Nephron (organoid): Measurements from ENCODE around the gene GJB2.

Source experiments
- H3K27ac Mint-ChIP-seq, 3 experiments: 2 replicates each; pipeline ENCODE4 v1.8.0; 2020; ENCODE audit warnings: mixed read lengths in 3 of 3, mild to moderate bottlenecking in 2 of 3, moderate library complexity in 1 of 3
- H3K27me3 Mint-ChIP-seq: 2 replicates; pipeline ENCODE4 v1.8.0; 2021; ENCODE audit warnings: low read depth, mild to moderate bottlenecking, moderate library complexity, mixed read lengths
- H3K36me3 Mint-ChIP-seq: 2 replicates; pipeline ENCODE4 v1.8.0; 2020; ENCODE audit warnings: low read depth, mixed read lengths
- H3K4me1 Mint-ChIP-seq: 2 replicates; pipeline ENCODE4 v1.8.0; 2020; ENCODE audit warnings: mixed read lengths
- H3K4me3 Mint-ChIP-seq, 3 experiments: 2 replicates each; pipeline ENCODE4 v1.8.0; 2020; ENCODE audit warnings: mild to moderate bottlenecking in 3 of 3, mixed read lengths in 3 of 3, moderate library complexity in 2 of 3
- H3K9me3 Mint-ChIP-seq: 2 replicates; pipeline ENCODE4 v1.8.0; 2020; ENCODE audit warnings: mixed read lengths
- TF ChIP-seq, protein P1 (sequence below), 3 experiments: fragments of 200-600 bp; sonication (generic); IDR thresholded peaks; one replicate each; pipeline ENCODE4 v1.5.0; 2021; ENCODE audit warnings: antibody characterized with exemption in 3 of 3; ENCODE audit not compliant: unreplicated experiment in 3 of 3

The GJB2 gene

DNA sequence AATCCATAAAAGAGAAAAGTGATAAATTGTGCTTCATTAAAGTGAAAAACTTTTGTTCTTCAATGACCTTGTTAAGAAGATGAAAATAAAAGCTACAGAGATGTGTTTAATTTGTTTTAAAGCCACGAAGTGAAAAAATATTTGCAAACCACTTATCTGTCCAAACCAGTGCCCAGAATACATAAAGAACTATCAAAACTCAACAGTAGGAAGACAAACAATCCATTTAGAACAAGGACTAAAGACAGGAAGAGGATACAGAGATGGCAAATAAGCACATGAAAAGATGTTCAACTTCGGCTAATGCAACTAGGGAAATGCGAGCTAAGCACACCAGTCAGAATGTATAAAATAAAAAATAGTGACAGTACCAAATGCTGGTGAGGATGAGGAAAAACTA is 24.4 kb upstream of the GJB2 start:
- H3K36me3 Mint-ChIP-seq = no peaks in the 10 kb centered on the region
- TF ChIP-seq, protein P1, sequence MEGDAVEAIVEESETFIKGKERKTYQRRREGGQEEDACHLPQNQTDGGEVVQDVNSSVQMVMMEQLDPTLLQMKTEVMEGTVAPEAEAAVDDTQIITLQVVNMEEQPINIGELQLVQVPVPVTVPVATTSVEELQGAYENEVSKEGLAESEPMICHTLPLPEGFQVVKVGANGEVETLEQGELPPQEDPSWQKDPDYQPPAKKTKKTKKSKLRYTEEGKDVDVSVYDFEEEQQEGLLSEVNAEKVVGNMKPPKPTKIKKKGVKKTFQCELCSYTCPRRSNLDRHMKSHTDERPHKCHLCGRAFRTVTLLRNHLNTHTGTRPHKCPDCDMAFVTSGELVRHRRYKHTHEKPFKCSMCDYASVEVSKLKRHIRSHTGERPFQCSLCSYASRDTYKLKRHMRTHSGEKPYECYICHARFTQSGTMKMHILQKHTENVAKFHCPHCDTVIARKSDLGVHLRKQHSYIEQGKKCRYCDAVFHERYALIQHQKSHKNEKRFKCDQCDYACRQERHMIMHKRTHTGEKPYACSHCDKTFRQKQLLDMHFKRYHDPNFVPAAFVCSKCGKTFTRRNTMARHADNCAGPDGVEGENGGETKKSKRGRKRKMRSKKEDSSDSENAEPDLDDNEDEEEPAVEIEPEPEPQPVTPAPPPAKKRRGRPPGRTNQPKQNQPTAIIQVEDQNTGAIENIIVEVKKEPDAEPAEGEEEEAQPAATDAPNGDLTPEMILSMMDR (IDR thresholded peaks at IDR 0.05; ENCODE audit: unreplicated experiment in 3 of 3) = no peak
- H3K27me3 Mint-ChIP-seq = peaks cover 14% of the 10 kb centered on the region
- no peak overlapping the region for H3K4me3 Mint-ChIP-seq
- peaks cover 30% of the 10 kb centered on the region for H3K9me3 Mint-ChIP-seq
- no peak overlapping the region for H3K27ac Mint-ChIP-seq
- H3K4me1 Mint-ChIP-seq = no peaks in the 10 kb centered on the region

DNA sequence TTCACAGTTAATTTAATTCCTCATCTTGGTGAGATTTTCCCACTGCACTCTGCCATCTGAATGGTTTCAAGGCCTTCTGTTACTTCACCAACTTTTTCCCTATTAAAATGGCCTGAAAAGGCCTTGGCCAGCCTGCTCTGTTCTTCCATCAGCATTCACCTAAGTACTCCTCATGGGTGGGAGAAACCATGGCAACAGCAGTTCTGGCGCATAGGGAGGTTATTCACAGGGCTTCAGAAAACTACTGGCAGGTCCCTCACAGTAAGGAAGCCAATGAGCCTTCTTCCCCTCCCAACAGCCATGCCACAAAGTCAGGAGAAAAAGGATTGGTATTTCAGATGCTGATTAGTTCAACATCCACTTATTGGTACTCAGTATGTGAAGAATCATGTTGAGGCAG is 17.2 kb upstream of the GJB2 start:
- H3K4me3 Mint-ChIP-seq = no peak overlapping the region
- TF ChIP-seq, protein P1 (IDR thresholded peaks at IDR 0.05; ENCODE audit: unreplicated experiment in 3 of 3) = no peak
- no peaks in the 10 kb centered on the region for H3K4me1 Mint-ChIP-seq
- no peaks in the 10 kb centered on the region for H3K36me3 Mint-ChIP-seq
- peaks cover 18% of the 10 kb centered on the region for H3K9me3 Mint-ChIP-seq
- H3K27me3 Mint-ChIP-seq = peaks cover 7% of the 10 kb centered on the region
- H3K27ac Mint-ChIP-seq = no peak overlapping the region

DNA sequence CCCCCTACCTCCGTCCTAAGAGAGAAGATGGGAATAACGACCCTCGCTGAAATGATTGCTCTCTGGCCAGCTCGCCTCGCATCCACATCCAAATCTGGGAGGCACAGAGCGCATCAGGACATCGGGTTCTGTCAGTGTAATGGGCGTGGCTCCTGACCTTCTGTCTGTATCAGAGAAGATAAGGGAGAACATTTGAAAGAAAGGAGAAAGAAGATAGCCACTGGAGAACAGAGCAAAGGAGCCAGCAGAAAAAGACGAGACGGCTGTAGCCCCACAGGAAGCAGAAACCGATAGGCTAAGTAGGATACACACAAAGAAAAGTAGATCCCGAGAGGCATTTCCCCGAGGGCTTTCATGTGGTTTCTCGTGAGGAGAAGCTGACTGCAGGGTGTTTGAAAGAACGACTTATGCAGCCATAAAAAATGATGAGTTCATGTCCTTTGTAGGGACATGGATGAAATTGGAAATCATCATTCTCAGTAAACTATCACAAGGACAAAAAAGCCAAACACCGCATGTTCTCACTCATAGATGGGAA is 14.0 kb upstream of the GJB2 start:
- Mint-ChIP-seq H3K36me3 (no peaks in the 10 kb centered on the region), H3K4me1 (no peaks in the 10 kb centered on the region), H3K4me3 (no peak overlapping the region), H3K27me3 (peaks cover 7% of the 10 kb centered on the region), H3K27ac (no peak overlapping the region), H3K9me3 (peaks cover 6% of the 10 kb centered on the region)
- TF ChIP-seq, protein P1 (IDR thresholded peaks at IDR 0.05; ENCODE audit: unreplicated experiment in 3 of 3) = no peak

DNA sequence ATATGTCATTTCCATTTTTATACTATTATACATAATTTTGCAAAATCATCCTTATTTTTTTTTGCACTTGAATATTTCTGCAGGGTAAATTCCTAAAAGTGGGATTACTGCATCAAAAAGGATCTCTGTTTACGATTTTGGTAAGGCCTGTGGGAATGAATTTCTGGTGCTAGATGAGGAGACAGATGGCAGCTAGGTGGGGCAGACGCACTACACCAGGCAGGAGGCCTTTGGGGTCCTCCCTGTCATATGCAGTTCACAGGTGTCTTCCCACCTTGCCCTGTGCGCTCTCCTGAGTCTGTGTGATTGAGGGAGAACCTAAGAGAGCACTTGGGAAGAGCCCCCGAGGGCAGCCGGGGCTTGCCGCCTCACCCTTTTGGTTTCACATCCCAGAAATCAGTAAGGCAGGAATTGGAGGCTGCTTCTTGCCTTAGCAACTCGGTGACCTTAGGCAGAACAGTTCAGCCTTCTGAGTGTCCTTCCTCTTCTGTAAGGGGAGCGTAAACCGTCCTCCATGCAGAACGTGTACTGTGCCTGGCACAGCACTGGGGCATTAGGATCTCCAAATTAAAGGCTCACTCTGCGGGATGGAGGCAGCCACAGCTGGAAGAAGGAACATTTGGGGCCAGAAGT is 13.4 kb upstream of the GJB2 start:
- peaks cover 9% of the 10 kb centered on the region for H3K9me3 Mint-ChIP-seq
- TF ChIP-seq, protein P1 (IDR thresholded peaks at IDR 0.05; ENCODE audit: unreplicated experiment in 3 of 3) = no peak
- no peak overlapping the region for H3K4me3 Mint-ChIP-seq
- no peaks in the 10 kb centered on the region for H3K36me3 Mint-ChIP-seq
- peaks cover 7% of the 10 kb centered on the region for H3K27me3 Mint-ChIP-seq
- H3K4me1 Mint-ChIP-seq = no peaks in the 10 kb centered on the region
- no peak overlapping the region for H3K27ac Mint-ChIP-seq

DNA sequence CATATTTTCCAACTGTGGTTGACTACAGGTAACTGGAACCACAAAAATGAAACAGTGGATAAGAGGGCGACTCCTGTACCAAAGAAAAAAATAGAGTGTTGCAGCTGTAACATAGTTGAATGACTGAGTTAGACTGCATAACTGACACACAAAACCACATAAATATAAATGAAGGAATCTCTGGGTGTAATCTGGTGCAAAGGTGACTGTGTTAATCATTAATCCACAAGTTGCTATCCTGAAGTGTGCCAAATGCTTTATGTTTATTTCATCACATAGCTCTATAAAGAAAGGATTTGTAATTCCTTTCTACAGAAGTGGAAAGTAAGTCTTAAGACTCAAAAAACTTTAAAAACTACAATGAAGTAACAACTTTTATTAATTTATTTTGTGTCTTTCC is 6.0 kb upstream of the GJB2 start:
- TF ChIP-seq, protein P1 (IDR thresholded peaks at IDR 0.05; ENCODE audit: unreplicated experiment in 3 of 3) = no peak
- Mint-ChIP-seq H3K4me3 (no peak overlapping the region), H3K27me3 (peaks cover 38% of the 10 kb centered on the region), H3K4me1 (peaks cover 12% of the 10 kb centered on the region), H3K36me3 (no peaks in the 10 kb centered on the region), H3K27ac (no peak overlapping the region), H3K9me3 (peaks cover 17% of the 10 kb centered on the region)

DNA sequence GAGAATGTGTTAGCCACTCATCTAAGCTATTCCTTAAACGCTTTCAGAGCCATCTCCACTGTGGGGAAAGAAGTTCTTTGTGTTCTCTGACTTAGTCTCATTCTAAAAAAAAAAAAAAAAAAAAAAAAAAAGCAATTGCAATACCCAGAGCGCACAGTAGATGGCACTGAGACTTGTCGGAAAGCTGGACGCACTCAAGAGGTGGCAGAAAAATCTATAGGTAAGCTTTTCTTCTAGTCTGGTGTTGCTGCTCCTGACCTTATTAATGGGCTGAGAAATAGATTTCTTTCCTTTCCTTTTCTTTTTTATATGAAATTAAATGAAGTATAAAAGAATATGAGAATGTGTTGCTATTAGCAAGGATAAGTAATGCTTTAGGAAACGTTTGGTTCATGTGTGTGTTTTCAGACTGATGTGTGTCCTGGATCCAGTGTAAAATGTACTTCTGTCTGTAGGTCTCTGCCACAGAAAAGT is 4.7 kb upstream of the GJB2 start:
- peaks cover 14% of the 10 kb centered on the region for H3K4me1 Mint-ChIP-seq
- H3K27me3 Mint-ChIP-seq = peaks cover 47% of the 10 kb centered on the region
- H3K27ac Mint-ChIP-seq = no peak overlapping the region
- peaks cover 14% of the 10 kb centered on the region for H3K9me3 Mint-ChIP-seq
- no peak overlapping the region for H3K4me3 Mint-ChIP-seq
- TF ChIP-seq, protein P1 (IDR thresholded peaks at IDR 0.05; ENCODE audit: unreplicated experiment in 3 of 3) = peak; percentile 66 to 73 (median 71)
- no peaks in the 10 kb centered on the region for H3K36me3 Mint-ChIP-seq
